ENCODE results near the gene POLR2H. TPM values are rescaled to one million over a fixed set of nuclear protein-coding genes. Genes with fewer than 3 reads are reported as not detected.

The POLR2H gene
- total RNA-seq, 2 donors from 2014 or later, result 98.2 to 130 TPM

- DNase-seq, result no peak
- no peaks in the 10 kb centered on the region for H3K27me3 ChIP-seq
- no peaks in the 10 kb centered on the region for H3K36me3 ChIP-seq
- no peak for TF ChIP-seq CTCF (IDR thresholded peaks at IDR 0.05)
- H3K4me3 ChIP-seq, result no peak overlapping the region
- no peak overlapping the region for H3K27ac ChIP-seq
- no peak overlapping the region for H3K9ac ChIP-seq (ENCODE audit: low read depth in 2 of 2, low read length in 2 of 2)
- intact Hi-C loops (cut with DNase I), result no loop called here
- H3K9me3 ChIP-seq, result no peaks in the 10 kb centered on the region
- no peaks in the 10 kb centered on the region for H3K4me1 ChIP-seq
Measured at GRCh38 chr3:184405075-184406030, 43.8 kb downstream of the POLR2H start.

- Histone ChIP-seq H3K9me3 (no peaks in the 10 kb centered on the region), H3K9ac (ENCODE audit: low read depth in 2 of 2, low read length in 2 of 2) (no peak overlapping the region), H3K36me3 (no peaks in the 10 kb centered on the region), H3K4me3 (no peak overlapping the region), H3K4me1 (no peaks in the 10 kb centered on the region), H3K27me3 (no peaks in the 10 kb centered on the region), H3K27ac (no peak overlapping the region)
- intact Hi-C loops (cut with DNase I), result no loop called here
- DNase-seq, result no peak
- TF ChIP-seq CTCF (IDR thresholded peaks at IDR 0.05), result no peak
Measured at GRCh38 chr3:184409331-184409926, 47.9 kb downstream of the POLR2H start.

GRCh38 chr3:184409946-184410500 is 48.5 kb downstream of the POLR2H start:
- Histone ChIP-seq H3K9ac (ENCODE audit: low read depth in 2 of 2, low read length in 2 of 2) (no peak overlapping the region), H3K27me3 (no peaks in the 10 kb centered on the region), H3K4me1 (no peaks in the 10 kb centered on the region), H3K9me3 (no peaks in the 10 kb centered on the region), H3K36me3 (no peaks in the 10 kb centered on the region), H3K4me3 (no peak overlapping the region), H3K27ac (no peak overlapping the region)
- DNase-seq, result no peak
- intact Hi-C loops (cut with DNase I), result loop anchor here (10.0 kb wide), 1 partner anchor 135 kb away; no protein-coding TSS in a partner anchor
- TF ChIP-seq CTCF (IDR thresholded peaks at IDR 0.05), result no peak

- intact Hi-C loops (cut with DNase I), result loop anchor here (5.0 to 10.0 kb wide), 3 partner anchors 53 to 130 kb away; no protein-coding TSS in a partner anchor
- Histone ChIP-seq H3K9ac (ENCODE audit: low read depth in 2 of 2, low read length in 2 of 2) (no peak overlapping the region), H3K27me3 (no peaks in the 10 kb centered on the region), H3K4me1 (no peaks in the 10 kb centered on the region), H3K4me3 (no peak overlapping the region), H3K36me3 (no peaks in the 10 kb centered on the region), H3K9me3 (no peaks in the 10 kb centered on the region), H3K27ac (no peak overlapping the region)
- no peak for TF ChIP-seq CTCF (IDR thresholded peaks at IDR 0.05)
- DNase-seq, result no peak
Measured at GRCh38 chr3:184414418-184415202, 53.1 kb downstream of the POLR2H start.

GRCh38 chr3:184415203-184415490 is 53.6 kb downstream of the POLR2H start:
- Histone ChIP-seq H3K4me3 (no peak overlapping the region), H3K9me3 (no peaks in the 10 kb centered on the region), H3K27ac (no peak overlapping the region), H3K4me1 (no peaks in the 10 kb centered on the region), H3K36me3 (no peaks in the 10 kb centered on the region), H3K9ac (ENCODE audit: low read depth in 2 of 2, low read length in 2 of 2) (no peak overlapping the region), H3K27me3 (no peaks in the 10 kb centered on the region)
- intact Hi-C loops (cut with DNase I), result loop anchor here (5.0 to 10.0 kb wide), 3 partner anchors 52 to 130 kb away; no protein-coding TSS in a partner anchor
- no peak for DNase-seq
- TF ChIP-seq CTCF (IDR thresholded peaks at IDR 0.05), result no peak
